Subcutaneous adipose tissue (tissue), 4 donors: ENCODE data around the gene CHST2. TPM values are rescaled to one million over a fixed set of nuclear protein-coding genes. Genes with fewer than 3 reads are reported as not detected.

Source experiments
- total RNA-seq, 4 donors: library from RNA; depleted of rRNA; stranded (reverse); fragments of >200 nt; gene quantifications; one replicate each; pipeline ENCODE4 v1.1.0, GENCODE V29; 2016
- TF ChIP-seq, protein P1 (sequence below): fragments of 450-650 bp; IDR thresholded peaks from one replicate; pipeline ENCODE4 v1.5.1; 2016; ENCODE audit warnings: low read depth, mild to moderate bottlenecking, control low read depth, antibody characterized with exemption, moderate library complexity

CHST2 gene
- total RNA-seq, 4 donors from 2014 or later = 3.5 to 12.9 (median 8.1) TPM

- TF ChIP-seq, protein P1, sequence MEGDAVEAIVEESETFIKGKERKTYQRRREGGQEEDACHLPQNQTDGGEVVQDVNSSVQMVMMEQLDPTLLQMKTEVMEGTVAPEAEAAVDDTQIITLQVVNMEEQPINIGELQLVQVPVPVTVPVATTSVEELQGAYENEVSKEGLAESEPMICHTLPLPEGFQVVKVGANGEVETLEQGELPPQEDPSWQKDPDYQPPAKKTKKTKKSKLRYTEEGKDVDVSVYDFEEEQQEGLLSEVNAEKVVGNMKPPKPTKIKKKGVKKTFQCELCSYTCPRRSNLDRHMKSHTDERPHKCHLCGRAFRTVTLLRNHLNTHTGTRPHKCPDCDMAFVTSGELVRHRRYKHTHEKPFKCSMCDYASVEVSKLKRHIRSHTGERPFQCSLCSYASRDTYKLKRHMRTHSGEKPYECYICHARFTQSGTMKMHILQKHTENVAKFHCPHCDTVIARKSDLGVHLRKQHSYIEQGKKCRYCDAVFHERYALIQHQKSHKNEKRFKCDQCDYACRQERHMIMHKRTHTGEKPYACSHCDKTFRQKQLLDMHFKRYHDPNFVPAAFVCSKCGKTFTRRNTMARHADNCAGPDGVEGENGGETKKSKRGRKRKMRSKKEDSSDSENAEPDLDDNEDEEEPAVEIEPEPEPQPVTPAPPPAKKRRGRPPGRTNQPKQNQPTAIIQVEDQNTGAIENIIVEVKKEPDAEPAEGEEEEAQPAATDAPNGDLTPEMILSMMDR = no peak
Observed at GRCh38 chr3:143172062-143172794, 52.7 kb downstream of the CHST2 start.

GRCh38 chr3:143172795-143173145 is 53.2 kb downstream of the CHST2 start:
- TF ChIP-seq, protein P1 = no peak

DNA sequence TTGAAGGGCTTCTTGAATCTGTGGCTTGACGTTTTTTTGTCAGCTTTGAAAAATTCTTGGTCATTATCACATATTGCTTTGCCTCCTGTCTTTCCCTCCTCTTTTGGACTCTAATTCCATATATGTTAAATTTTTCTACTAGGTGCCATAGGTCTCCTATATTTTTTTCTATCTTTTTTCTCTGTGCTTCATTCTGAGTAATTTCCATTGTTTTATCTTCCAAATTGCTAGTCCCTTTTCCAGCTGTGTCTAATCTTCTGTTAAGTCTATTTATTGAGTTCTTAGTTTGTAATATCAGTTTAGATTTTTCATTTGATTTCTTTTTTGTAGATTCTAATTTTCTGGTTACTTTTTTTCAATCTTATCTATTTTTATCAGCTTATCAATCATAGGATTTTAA is 53.7 kb downstream of the CHST2 start:
- TF ChIP-seq, protein P1 = no peak

Other genes starting within 250 kb of the CHST2 start
- gene PCOLCE2, start 230.7 kb upstream of the CHST2 start, total RNA-seq = 100 to 1,000 TPM; 127 to 393 (median 245) TPM
- not detected for gene PAQR9, start 156.1 kb upstream of the CHST2 start, total RNA-seq
- 100 to 1,000 TPM in 1 of 4 donors, 10 to 100 TPM in 3; 89.5 to 150 (median 92.2) TPM for gene U2SURP, start 118.2 kb upstream of the CHST2 start, total RNA-seq